ENCODE data around the gene APOBEC3A. TPM values are rescaled to one million over a fixed set of nuclear protein-coding genes. Genes with fewer than 3 reads are reported as not detected.

APOBEC3A gene
- total RNA-seq, 1 donor from 2014 or later: not detected

DNA sequence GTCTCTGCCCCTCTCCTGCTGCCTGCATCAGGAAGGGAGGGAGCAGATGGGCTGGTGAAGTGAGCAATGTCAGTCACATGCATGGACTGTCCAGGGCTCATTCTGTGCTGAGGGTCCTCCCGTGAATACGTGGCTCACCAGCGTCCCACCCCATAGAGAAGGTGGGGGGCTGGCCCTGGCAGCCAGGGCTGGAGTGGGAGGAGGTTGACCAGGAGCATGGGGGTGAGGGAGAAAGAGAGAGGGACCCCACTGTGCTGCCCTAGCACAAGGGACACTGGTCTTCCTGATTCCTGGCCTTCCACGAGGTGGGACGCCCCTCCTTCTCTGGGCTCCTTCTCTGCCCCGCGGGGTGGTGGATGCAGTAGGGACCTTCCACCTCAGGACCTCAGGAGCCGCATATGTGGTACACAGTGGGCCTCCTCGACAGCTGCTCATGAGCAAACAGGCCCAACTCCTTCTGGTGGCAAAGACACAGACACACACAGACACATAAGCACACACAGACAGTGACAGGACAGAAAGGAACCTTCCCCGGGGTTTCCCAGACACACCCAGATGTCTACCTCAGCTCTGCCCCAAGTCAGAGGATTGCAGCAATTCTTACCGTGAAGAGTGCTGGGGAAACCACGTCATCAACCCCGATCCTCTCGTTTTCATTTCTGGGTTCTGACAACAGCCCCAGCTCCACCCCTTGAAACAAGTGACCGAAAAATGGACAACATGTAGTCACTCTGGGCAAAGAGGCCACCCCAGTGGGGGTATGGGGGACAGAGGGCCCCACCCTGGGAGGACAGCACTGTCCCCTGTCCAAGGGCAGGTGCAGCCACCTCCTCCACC lies 3.6 kb upstream of the APOBEC3A start:
- H3K27ac ChIP-seq: no peak overlapping the region
- no peaks in the 10 kb centered on the region for H3K9me3 ChIP-seq
- TF ChIP-seq POLR2A (IDR thresholded peaks at IDR 0.05) (no peak), POLR2AphosphoS5 (IDR thresholded peaks at IDR 0.05; ENCODE audit: insufficient read depth in 1 of 2, low read depth in 1 of 2) (peak in 1 of 2 donors; percentile 53)
- TF ChIP-seq, protein P1, sequence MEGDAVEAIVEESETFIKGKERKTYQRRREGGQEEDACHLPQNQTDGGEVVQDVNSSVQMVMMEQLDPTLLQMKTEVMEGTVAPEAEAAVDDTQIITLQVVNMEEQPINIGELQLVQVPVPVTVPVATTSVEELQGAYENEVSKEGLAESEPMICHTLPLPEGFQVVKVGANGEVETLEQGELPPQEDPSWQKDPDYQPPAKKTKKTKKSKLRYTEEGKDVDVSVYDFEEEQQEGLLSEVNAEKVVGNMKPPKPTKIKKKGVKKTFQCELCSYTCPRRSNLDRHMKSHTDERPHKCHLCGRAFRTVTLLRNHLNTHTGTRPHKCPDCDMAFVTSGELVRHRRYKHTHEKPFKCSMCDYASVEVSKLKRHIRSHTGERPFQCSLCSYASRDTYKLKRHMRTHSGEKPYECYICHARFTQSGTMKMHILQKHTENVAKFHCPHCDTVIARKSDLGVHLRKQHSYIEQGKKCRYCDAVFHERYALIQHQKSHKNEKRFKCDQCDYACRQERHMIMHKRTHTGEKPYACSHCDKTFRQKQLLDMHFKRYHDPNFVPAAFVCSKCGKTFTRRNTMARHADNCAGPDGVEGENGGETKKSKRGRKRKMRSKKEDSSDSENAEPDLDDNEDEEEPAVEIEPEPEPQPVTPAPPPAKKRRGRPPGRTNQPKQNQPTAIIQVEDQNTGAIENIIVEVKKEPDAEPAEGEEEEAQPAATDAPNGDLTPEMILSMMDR (IDR thresholded peaks at IDR 0.05): no peak
- intact Hi-C loops (cut with DNase I): loop anchor here (5.0 kb wide), 1 partner anchor 104 kb away; no protein-coding TSS in a partner anchor
- H3K36me3 ChIP-seq: no peaks in the 10 kb centered on the region
- H3K4me1 ChIP-seq: no peaks in the 10 kb centered on the region
- no peak overlapping the region for H3K4me3 ChIP-seq
- H3K27me3 ChIP-seq: no peaks in the 10 kb centered on the region
- DNase-seq (ENCODE audit: extremely low spot score in 2 of 2): peak in 1 of 2 donors; percentile 92

DNA sequence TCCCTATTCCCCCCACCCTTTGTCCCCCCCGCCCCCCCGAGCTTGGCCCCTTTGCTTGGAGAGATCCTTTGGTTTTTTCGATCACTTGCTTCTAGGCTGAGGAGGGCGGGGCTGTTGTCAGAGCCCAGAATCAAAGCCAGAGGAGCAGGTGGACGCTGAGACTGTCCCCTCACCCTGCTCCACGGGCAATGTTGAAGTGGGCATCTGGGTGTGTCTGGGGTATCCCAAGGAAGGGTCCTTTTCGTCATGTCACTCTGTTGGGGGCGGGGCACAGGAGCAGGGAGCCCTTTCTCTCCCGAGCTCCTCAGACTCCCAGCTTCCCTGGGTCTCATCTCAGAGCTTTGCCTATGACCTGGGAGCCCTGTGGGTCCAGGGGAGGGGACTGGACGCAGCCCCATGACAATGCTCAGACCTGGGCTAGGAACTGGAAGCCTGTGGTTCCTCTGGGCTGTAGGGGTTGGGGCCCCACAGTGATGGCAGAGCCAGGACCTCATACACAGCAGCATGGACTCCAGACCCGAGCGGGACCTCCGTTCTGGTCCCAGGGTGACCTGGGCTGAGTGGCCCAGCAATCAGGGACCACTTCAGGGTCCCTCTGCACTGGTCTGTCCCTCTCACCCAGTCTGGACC lies 2.9 kb upstream of the APOBEC3A start:
- intact Hi-C loops (cut with DNase I): loop anchor here (5.0 kb wide), 1 partner anchor 103 kb away; no protein-coding TSS in a partner anchor
- H3K4me3 ChIP-seq: no peak overlapping the region
- H3K27ac ChIP-seq: no peak overlapping the region
- H3K9me3 ChIP-seq: no peaks in the 10 kb centered on the region
- peak in 1 of 2 donors; percentile 95 for DNase-seq (ENCODE audit: extremely low spot score in 2 of 2)
- TF ChIP-seq POLR2A (IDR thresholded peaks at IDR 0.05) (no peak), POLR2AphosphoS5 (IDR thresholded peaks at IDR 0.05; ENCODE audit: insufficient read depth in 1 of 2, low read depth in 1 of 2) (no peak)
- TF ChIP-seq, protein P1 (IDR thresholded peaks at IDR 0.05): no peak
- no peaks in the 10 kb centered on the region for H3K36me3 ChIP-seq
- no peaks in the 10 kb centered on the region for H3K4me1 ChIP-seq
- H3K27me3 ChIP-seq: no peaks in the 10 kb centered on the region

DNA sequence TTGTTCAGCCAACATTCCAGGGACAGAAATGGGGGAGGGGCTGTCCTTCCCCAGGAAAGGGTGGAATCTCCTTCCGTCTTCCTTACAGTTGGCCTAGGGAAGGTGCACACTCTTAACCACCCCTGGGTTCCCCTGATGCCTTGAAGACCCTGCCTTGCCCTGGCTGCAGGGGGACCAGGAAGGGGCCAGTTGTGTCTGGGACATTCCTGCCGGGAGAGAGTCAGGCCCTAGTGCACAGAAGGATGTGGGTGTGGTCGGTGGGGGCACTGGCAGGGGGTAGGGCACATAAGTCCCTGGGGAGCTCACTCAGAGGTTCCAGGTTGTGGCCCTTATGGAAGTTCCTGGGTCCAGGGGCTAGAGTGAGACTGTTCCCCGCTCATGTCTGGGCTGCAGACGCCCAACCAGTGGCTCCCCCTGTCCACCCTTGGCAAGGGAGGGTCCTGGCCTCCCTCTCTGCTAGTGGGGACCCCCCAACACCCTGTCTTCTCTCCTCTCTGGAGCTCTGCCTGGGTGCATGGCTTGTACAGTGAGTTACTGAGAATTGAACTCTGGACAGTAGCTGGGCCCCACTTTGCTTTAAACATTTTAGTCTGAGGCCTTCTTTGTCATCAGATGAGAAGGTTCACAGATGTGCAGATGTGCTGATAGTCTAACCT lies 2.0 kb upstream of the APOBEC3A start:
- DNase-seq (ENCODE audit: extremely low spot score in 2 of 2): peak in 1 of 2 donors; percentile 95
- no peaks in the 10 kb centered on the region for H3K27me3 ChIP-seq
- no peak overlapping the region for H3K4me3 ChIP-seq
- intact Hi-C loops (cut with DNase I): no loop called here
- H3K36me3 ChIP-seq: no peaks in the 10 kb centered on the region
- H3K9me3 ChIP-seq: no peaks in the 10 kb centered on the region
- no peaks in the 10 kb centered on the region for H3K4me1 ChIP-seq
- TF ChIP-seq POLR2AphosphoS5 (IDR thresholded peaks at IDR 0.05; ENCODE audit: insufficient read depth in 1 of 2, low read depth in 1 of 2) (no peak), POLR2A (IDR thresholded peaks at IDR 0.05) (no peak)
- TF ChIP-seq, protein P1 (IDR thresholded peaks at IDR 0.05): no peak
- no peak overlapping the region for H3K27ac ChIP-seq

DNA sequence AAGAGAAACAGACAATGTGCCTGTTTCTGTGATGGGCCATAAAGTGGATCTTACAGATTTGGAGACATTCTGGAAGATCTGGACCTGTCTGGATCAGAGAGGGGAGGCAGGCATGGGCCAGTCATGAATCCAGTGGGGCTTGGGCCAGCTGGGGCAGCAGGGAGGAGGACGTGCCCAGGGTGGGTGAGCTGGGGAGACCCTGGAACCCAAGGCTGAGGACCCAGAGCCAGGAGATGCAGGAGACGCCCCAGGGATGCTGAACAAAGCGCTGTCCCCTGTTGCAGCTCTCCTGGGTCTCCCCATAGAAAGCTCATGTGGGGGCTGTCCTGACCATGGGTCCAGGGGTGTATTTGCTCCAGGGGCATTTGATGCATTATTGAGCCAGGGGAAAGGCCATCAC lies 1.5 kb upstream of the APOBEC3A start:
- TF ChIP-seq POLR2A (IDR thresholded peaks at IDR 0.05) (no peak), POLR2AphosphoS5 (IDR thresholded peaks at IDR 0.05; ENCODE audit: insufficient read depth in 1 of 2, low read depth in 1 of 2) (no peak)
- TF ChIP-seq, protein P1 (IDR thresholded peaks at IDR 0.05): no peak
- DNase-seq (ENCODE audit: extremely low spot score in 2 of 2): no peak
- intact Hi-C loops (cut with DNase I): no loop called here
- Histone ChIP-seq H3K9me3 (no peaks in the 10 kb centered on the region), H3K27ac (no peak overlapping the region), H3K36me3 (no peaks in the 10 kb centered on the region), H3K27me3 (no peaks in the 10 kb centered on the region), H3K4me3 (no peak overlapping the region), H3K4me1 (no peaks in the 10 kb centered on the region)

All from vagina (tissue), 2 donors.